ENCODE measurements around the gene PMEL. TPM values are rescaled to one million over a fixed set of nuclear protein-coding genes. Genes with fewer than 3 reads are reported as not detected.
A peak's percentile ranks its signal among the peaks of the same experiment; 100 is the strongest.

PMEL gene
- total and polyA plus RNA-seq, 2 of the 4 experiments (the other 2 are of a cell fraction) = 1.4 to 5.8 TPM

GRCh38 chr12:55972911-55973598, 7.2 kb upstream of the PMEL start:
- no peak for ATAC-seq (ENCODE audit: low read depth)
- Histone ChIP-seq H4K20me1 (ENCODE audit: insufficient read depth, low read length) (peaks cover 11% of the 10 kb centered on the region; the same call in 1 of the 2 replicates), H3K4ac (ENCODE audit: low read depth, low read length) (peak overlapping the region; percentile 97), H3K4me2 (ENCODE audit: low read depth, low read length) (peak overlapping the region; percentile 91), H3K27ac (ENCODE audit: insufficient read depth, low read length) (peak overlapping the region; percentile 60), H2BK15ac (ENCODE audit: low read depth, low read length) (peak overlapping the region; percentile 99; the same call in 2 of the 3 replicates), H2AK5ac (ENCODE audit: low read depth, low read length) (peak overlapping the region; percentile 100), H2AFZ (replicated peaks; ENCODE audit: low read length, poor library complexity) (peak overlapping the region; percentile 69), H3K9me3 (ENCODE audit: control insufficient read depth, insufficient read depth, low read length) (no peaks in the 10 kb centered on the region), H4K5ac (ENCODE audit: low read depth, low read length) (peak overlapping the region; percentile 58), H3K9me1 (ENCODE audit: insufficient read depth, low read length) (peaks cover 6% of the 10 kb centered on the region; the same call in 1 of the 2 replicates), H3K23ac (ENCODE audit: low read depth, low read length) (peak overlapping the region; percentile 97), H3K9ac (ENCODE audit: low read depth, low read length) (peak overlapping the region; percentile 85), H3K56ac (ENCODE audit: extremely low read depth, insufficient read depth, low read length) (peak overlapping the region; percentile 71), H2BK20ac (ENCODE audit: low read depth, low read length) (peak overlapping the region; percentile 2; the same call in 1 of the 2 replicates), H3K14ac (replicated peaks; ENCODE audit: low read depth, low read length) (peak overlapping the region; percentile 81), H3K4me3 (ENCODE audit: insufficient read depth, low read depth, low read length) (peak overlapping the region; percentile 61), H2AK9ac (replicated peaks; ENCODE audit: low read depth, low read length, poor library complexity) (peak overlapping the region; percentile 86), H3K18ac (ENCODE audit: low read depth, low read length) (peak overlapping the region; percentile 58), H2BK120ac (ENCODE audit: low read depth, low read length) (peak overlapping the region; percentile 84), H4K91ac (ENCODE audit: insufficient read depth, low read depth, low read length) (peak overlapping the region; percentile 88), H3K79me1 (ENCODE audit: low read depth in 1 of 2, low read length in 2 of 2) (peaks cover 12 to 67% of the 10 kb centered on the region in 2 experiments; a peak in 3 of 4 replicates), H2BK5ac (ENCODE audit: low read depth, low read length, poor library complexity, severe bottlenecking) (peak overlapping the region; percentile 98), H3K4me1 (ENCODE audit: control insufficient read depth, insufficient read depth, low read length) (peaks cover 5% of the 10 kb centered on the region), H4K8ac (ENCODE audit: low read depth in 2 of 2, low read length in 2 of 2) (peak overlapping the region; percentile 74 to 98), H3K27me3 (ENCODE audit: control insufficient read depth, insufficient read depth, low read length) (no peaks in the 10 kb centered on the region), H3K36me3 (ENCODE audit: control insufficient read depth, insufficient read depth, low read length) (peaks cover 5% of the 10 kb centered on the region)
- POLR2A ChIA-PET (ENCODE audit: unreplicated experiment) = interaction anchor here (1.0 to 1.2 kb wide), 2 partner anchors 9 to 71 kb away, joined by 4 to 13 read pairs; no protein-coding TSS in a partner anchor
- DNase-seq = peak; percentile 53
- WGBS, 2 experiments (ENCODE audit: extremely low coverage in 2 of 2, insufficient read length in 1 of 2) = 3% methylated on average over 5 of the region's 18 CpGs; no CpG with 5 or more reads in 1 of the 2 experiments
- dilution Hi-C loops (cut with HindIII; ENCODE audit: low sequenced_read_pairs, unreplicated experiment) (no loop called here), in situ Hi-C loops (cut with MboI; ENCODE audit: low sequenced_read_pairs) (no loop called here), intact Hi-C loops (cut with micrococcal nuclease) (loop anchor here (1.0 kb wide), 1 partner anchor 235 kb away; no protein-coding TSS in a partner anchor)
- TSS peak; percentile 66 for BruUV-seq (replicated peaks)
- CTCF ChIA-PET = interaction anchor here (0.6 kb wide), 1 partner anchor 57 kb away, joined by 3 read pairs; no protein-coding TSS in a partner anchor
- 0 out of 2 replicates have a peak, but pooled peaks have one; percentile 44 for TF ChIP-seq CHD1 (IDR thresholded peaks at IDR 0.05; ENCODE audit: low read depth, low read length)
- TF ChIP-seq CEBPB (IDR thresholded peaks at IDR 0.05; ENCODE audit: low read depth, low read length) = peak; percentile 24; the same call in 1 of the 2 replicates
- TF ChIP-seq USF2 (IDR thresholded peaks at IDR 0.05; ENCODE audit: low read depth, low read length) = no peak
- peak; percentile 84; the same call in 1 of the 2 replicates for TF ChIP-seq POLR2A (IDR thresholded peaks at IDR 0.05; ENCODE audit: low read depth, low read length)
- TF ChIP-seq MAFK (IDR thresholded peaks at IDR 0.05; ENCODE audit: low read depth, low read length) = no peak
- no peak for TF ChIP-seq CTCF (conservative IDR thresholded peaks at IDR 0.05; ENCODE audit: low read depth, low read length)
- 0 out of 2 replicates have a peak, but pooled peaks have one; percentile 35 for TF ChIP-seq MAZ (IDR thresholded peaks at IDR 0.05; ENCODE audit: borderline replicate concordance, low read depth, low read length)

Data from IMR-90 (cell line).